SU-DHL-6 (cell line): ENCODE measurements around the gene CAMK1D.
"Not testable (repeated sequence)": the region's sequence is repeated elsewhere in the genome, so short reads cannot be mapped to it uniquely, and the experiment has no call there.

Experiments
- CTCF ChIP-seq: fragments of 200-600 bp; sonication (generic); IDR thresholded peaks from one replicate; pipeline ENCODE4 v1.5.1; 2017; ENCODE audit warnings: antibody characterized with exemption, mild to moderate bottlenecking, low read length, moderate library complexity; ENCODE audit not compliant: insufficient read depth, poor library complexity, severe bottlenecking
- EZH2phosphoT487 ChIP-seq: fragments of 200-600 bp; sonication (generic), shearing (Covaris generic); conservative IDR thresholded peaks from 2 replicates; pipeline ENCODE4 v1.6.1; 2018; ENCODE audit warnings: mild to moderate bottlenecking, antibody characterized with exemption, low read length, moderate library complexity, mixed read lengths

GRCh38 chr10:12328312-12328711 lies 21.0 kb upstream of the CAMK1D start:
- not testable (repeated sequence) for TF ChIP-seq CTCF, EZH2phosphoT487
